HG03066 (cell line): ENCODE data around the gene PLGRKT.
"Not testable (repeated sequence)": the region's sequence is repeated elsewhere in the genome, so short reads cannot be mapped to it uniquely, and the experiment has no call there.

Experiments
- ATAC-seq: cut with Tn5 transposase; IDR thresholded peaks from one replicate; pipeline ENCODE4 v1.9.1; 2021; ENCODE audit warnings: low read depth; ENCODE audit not compliant: unreplicated experiment

The PLGRKT gene

DNA sequence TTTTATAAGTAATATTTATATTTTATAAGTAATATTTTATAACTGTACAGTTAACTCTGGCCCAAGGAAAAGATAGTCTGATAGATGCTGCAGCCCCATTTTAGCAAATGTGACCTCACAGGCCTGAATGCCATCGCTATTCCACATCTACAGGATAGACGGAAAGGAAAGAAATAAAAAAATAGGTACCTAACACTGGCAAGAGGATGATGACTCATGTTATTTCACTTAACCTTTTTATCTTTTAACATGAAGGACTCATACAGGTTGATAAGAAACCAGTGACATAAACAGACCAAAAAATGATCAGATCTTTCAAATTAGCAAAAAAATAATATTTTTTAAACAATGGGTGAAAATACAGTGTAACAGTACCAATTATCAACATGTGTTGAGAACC lies 15.3 kb upstream of the PLGRKT start:
- no peak for ATAC-seq

DNA sequence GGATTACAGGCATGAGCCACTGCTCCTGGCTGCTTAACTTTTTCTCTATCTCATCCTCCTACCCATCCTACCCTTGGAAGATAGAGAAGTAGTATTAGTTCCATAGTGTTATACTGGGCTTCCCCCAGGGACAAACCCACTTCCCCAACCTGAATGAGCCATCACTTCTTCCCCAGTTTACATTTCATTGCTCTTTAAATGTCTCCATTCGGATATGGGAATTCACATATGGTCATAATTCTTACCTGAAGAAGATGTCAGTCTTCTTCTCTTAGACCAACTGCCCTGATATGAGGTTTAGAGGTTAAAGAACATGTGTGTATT lies 14.5 kb upstream of the PLGRKT start:
- ATAC-seq: no peak

DNA sequence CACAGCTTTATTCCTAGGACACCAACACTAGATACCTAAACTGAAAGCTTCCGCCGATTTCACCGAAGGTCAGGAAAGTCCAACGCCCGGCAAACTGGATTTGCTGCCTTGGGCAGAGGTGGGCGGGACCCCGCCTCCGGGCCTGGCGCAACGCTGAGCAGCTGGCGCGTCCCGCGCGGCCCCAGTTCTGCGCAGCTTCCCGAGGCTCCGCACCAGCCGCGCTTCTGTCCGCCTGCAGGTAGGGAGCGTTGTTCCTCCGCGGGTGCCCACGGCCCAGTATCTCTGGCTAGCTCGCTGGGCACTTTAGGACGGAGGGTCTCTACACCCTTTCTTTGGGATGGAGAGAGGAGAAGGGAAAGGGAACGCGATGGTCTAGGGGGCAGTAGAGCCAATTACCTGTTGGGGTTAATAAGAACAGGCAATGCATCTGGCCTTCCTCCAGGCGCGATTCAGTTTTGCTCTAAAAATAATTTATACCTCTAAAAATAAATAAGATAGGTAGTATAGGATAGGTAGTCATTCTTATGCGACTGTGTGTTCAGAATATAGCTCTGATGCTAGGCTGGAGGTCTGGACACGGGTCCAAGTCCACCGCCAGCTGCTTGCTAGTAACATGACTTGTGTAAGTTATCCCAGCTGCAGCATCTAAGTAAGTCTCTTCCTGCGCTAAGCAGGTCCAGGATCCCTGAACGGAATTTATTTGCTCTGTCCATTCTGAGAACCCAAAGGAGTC lies 12.8 kb upstream of the PLGRKT start, which contains the start of gene CD274:
Gene CD274, plus strand, starts transcription at position 184 of the 733 bp plus-strand sequence. CDS start 5,572 bp downstream, outside the sequence.
- ATAC-seq: peak; percentile 52

DNA sequence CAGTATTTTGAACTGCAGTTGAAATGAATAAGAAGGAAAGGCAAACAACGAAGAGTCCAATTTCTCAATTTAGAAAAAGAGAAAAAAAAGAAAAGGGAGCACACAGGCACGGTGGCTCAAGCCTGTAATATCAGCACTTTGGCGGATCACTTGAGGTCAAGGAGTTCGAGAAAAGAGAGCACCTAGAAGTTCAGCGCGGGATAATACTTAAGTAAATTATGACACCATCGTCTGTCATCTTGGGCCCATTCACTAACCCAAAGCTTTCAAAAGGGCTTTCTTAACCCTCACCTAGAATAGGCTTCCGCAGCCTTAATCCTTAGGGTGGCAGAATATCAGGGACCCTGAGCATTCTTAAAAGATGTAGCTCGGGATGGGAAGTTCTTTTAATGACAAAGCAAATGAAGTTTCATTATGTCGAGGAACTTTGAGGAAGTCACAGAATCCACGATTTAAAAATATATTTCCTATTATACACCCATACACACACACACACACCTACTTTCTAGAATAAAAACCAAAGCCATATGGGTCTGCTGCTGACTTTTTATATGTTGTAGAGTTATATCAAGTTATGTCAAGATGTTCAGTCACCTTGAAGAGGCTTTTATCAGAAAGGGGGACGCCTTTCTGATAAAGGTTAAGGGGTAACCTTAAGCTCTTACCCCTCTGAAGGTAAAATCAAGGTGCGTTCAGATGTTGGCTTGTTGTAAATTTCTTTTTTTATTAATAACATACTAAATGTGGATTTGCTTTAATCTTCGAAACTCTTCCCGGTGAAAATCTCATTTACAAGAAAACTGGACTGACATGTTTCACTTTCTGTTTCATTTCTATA lies 12.0 kb upstream of the PLGRKT start:
- no peak for ATAC-seq

DNA sequence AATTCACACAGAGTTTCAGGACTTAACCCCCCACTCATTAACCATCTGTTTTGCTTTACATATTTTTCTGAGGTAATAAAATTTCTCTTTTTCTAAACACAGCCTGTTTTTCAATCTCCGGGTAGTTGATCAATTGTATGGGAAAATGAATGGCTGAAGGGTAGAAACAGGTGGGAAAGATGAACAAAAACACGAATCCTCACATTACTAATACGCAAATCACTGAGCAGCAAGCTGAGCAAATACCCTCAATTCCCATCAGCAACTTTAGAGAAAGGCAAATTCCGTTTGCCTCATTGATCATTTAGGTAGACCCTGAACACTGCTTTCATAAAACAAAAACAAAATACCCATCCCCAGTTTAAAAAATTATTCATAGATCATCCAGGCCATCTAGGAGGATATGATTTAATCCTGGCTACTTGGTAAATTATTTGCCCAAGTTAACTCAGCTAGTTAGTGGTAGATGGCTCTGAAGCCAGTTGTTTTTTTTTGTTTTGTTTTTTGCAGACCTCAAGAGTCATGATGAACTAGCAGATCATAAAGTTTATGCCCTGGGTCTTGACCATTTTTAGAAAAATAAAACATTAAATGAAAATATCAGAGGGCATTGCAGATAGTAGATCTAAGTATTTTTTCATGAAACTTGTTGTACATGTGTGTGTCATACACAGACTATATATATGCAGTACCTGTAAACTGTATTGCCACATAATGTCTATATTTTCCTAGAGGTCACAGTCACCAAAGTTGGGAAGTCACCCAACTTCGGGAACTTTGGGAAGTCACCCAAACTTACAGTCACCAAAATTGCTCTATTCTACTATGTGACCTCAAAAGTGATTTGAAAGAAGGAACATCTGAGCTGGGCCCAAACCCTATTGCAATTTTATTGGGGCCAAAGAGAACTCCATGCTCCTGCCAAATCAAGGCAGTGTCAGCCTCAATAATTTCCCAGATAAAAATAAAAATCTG lies 11.0 kb upstream of the PLGRKT start:
- ATAC-seq: no peak

DNA sequence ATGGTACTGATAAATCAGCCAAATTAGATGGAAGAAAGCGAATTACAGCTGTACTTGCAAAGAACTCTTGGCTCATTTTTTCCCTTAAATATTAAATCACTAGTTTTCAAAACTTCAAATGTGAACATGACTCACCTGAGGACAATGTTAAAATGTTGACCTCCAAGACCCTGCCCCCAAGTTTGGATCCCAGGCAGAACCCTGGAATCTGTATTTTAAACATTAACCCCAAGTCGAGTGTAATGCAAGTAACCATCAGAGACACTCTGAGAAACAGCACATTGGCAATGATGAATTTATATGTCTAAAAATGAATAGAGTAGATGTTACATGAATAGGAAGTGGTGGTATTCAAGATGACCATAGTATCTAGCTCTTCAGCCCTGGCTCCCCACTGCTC lies 10.3 kb upstream of the PLGRKT start:
- no peak for ATAC-seq

DNA sequence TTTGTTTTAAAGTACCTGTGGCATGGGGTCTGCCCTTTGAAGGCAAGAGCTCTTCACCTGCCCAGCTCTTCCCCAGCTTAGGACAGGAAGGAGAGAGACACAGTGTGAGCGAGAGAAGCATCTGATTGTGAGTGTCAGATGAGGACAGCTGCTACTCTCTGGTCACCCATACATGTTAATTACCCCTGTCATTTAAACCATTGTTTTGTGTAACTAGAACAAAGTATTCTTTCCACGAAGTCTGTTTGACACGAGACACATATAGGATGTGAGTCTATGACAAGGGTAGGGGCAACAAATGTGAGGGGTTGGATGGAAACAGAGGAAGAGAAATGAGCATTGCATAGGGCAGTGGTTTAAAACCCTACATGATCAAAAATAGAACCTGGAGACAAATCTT lies 9.6 kb upstream of the PLGRKT start:
- ATAC-seq: no peak

DNA sequence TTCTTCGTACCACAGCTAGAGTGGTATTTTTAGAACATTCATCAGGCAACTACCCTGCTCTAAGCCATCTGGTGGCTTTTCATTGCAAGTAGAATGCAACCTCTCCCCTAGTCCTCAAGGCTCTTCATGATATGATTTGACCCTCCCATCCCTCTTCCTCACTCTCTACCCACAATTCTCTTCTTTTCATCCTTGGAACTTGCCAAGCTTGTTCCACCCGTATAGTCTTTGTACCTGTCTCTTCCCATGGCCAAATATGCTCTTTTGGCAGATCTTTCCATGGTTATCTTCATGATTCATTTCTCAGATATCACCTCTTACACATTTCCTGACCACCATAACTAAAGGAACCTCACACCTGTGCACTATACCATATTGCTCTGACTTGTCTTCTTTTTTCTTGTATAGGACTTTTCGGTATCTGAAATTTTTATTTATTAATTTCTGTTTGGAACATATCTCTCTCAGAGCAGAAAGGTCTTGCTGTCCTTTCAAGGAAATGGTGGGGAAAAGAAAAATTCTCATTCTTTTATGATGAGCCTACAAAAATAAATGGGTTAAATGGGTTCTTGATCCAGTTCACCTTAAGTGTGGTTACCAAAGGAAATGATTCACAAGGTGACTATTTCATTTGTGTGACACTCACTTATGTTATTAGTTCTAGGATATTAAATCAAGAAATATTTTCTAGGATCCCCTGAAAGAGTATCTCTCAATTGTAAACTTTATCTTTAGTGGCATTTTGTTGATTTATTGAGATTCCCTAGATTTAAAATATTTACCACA lies 8.9 kb upstream of the PLGRKT start:
- no peak for ATAC-seq

DNA sequence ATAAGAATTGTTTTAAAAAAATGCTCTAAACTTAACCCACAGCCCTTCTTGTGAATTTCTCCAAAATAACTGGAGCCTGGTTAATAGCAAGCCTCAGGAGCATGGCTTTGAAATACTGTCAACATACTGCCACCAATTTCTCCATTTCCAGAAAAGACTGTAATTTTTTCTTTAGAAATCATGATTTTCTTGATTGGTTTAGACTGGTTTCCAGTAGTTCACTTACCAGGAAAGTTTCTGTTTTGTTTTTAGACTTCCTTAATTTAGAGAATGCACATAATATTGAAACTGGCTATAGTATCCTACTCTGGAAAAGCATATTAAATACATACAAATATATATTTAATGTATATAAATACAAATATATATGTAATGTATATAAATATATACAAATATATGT lies 8.2 kb upstream of the PLGRKT start:
- no peak for ATAC-seq

DNA sequence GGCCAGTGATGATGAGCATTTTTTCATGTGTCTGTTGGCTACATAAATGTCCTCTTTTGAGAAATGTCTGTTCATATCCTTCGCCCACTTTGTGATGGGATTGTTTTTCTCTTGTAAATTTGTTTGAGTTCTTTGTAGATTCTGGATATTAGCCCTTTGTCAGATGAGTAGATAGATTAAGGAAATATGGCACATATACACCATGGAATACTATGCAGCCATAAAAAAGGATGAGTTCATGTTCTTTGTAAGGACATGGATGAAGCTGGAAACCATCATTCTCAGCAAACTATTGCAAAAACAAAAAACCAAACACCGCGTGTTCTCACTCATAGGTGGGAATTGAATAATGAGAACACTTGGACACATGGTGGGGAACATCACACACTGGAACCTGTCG lies 7.4 kb upstream of the PLGRKT start:
- ATAC-seq: not testable (repeated sequence)

DNA sequence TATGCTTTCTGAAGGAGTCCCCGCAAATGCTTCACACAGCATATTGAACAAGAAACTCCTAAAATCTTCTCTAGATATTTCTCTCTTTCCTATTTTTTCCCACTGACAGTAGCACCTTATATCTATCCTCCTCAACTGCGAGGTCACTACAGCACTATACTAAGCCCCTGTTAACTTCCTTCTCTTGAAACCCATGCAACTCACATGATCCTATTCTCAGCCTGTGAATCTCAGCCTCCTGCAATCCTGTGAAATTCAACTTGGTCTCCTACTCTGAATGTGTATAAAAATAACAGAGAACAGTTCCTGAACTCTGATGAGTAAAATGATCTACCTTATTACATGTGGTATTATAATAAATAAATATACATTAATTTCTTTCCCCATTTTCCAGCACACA lies 6.1 kb upstream of the PLGRKT start:
- ATAC-seq: no peak

DNA sequence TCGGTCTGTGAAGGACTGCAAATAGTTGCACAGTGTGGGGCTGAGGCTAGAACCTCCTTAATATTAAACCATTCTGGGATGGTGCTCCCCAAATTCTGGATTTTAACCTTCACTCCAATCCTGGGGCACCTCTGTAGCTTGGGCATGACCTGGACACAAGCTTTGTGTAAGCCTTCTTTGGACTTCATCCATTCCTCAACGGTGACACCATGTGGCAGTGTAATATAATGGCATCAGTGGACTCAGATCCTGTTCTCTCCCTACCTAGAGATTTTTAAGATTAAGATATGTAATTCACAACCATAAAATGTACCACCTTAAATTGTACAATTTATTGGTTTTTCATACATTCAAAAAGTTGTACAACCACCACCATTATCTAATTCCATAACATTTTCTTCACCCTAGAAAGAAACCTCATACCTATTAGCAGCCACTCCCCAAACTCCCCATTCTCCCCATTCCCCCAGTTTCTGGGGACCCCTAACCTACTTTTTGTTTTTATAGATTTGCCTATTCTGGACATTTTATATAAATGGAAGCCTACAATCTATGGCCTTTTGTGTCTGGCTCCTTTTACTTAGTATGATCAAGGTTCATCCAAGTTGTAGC lies 4.8 kb upstream of the PLGRKT start:
- no peak for ATAC-seq

DNA sequence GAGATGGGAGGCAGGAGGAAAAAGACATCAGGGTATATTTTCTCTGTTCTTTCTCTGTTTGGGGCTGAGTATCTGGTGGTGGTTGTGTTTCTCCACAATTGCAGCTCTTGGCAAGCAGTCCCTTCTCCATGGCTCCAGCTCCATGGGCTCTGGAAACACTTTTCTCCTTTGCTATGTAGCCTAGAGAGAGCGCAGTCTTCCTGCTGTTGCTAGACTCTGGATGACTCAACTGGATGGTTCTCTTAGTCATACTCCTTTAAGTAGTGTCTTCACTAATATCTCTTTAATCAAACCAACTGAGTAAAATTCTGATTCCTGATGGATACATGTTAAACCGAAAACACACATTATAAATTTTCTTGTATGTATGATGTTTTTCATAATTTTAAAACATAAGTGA lies 3.3 kb upstream of the PLGRKT start:
- no peak for ATAC-seq

DNA sequence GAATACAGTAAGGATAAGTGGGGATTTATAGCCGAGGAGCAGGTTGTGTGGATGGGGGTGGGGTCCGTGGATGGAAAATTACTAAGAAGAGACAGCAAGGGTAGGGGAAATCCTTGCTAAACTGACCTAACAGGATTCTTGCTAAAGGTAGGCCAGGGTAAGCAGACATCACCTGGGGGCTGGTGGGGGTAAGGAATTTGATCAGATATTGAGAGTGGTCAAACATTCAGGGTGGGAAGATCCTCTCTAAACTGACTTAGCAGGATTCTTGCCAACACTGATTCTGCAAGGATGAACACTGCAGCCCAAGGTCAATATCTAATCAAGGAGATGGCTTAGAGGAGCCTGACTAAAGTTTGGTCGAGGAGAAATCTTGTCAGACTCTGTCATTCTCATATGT lies 2.7 kb upstream of the PLGRKT start:
- ATAC-seq: no peak

DNA sequence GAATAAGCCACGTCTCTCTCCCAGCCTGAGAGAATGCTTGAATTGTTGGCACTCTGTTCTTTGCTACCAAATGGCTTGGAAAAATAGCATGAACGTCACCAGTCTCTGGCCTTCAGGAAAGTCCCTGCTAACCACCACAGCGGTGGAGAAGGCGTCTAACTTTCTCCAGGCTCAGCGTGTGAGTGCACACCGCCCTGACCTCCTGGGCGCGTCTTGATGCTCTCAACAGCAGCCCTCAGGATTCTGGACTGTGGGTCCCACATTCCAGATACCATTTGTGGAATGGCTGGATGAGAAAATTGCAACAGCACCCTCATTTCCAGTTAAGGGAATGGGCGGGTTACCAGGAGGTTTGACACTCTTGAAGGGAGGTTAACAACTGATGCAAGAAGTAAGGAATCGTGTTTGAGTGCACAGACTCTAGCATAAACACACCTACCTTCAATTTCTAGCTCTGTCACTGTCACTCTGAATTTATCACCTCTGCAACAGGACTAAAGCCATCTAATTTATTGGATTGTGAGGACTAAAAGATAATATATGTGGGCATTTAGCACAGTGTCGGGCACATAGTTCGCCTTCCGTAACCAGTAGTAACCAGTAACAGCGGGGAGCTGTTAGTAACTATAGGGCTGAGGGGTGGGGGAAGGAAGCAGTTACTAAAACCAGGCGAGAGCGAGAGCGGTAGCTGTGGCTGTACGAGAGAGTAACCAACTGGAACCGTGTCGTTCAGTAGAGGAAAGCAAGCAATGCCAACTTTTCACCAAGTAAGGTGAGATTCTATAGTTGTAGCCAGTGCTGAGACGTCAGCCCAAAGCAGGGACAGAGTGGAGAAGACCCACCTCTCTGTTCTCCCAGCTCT lies 807 bp upstream of the PLGRKT start:
- ATAC-seq: peak; percentile 58

DNA sequence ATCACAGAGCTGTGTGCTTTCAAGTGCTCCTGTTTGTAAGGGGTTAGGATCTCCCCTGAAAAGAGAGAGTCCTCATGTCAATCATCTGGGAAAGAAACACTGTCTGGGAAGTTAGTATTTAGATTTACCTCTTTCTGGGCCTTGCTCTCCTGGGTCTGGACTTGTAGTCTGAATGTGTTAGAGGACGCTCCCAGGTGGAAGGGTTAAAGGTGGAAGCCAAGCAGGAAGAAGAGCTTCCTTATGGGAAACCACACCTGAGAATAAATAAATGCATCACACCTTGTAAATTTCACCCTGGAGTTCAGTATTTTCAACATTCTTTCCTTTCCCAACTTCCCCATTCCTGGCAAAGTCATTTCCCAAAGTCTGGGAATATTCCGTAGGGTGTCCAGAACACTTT lies 1.3 kb downstream of the PLGRKT start:
- ATAC-seq: no peak

DNA sequence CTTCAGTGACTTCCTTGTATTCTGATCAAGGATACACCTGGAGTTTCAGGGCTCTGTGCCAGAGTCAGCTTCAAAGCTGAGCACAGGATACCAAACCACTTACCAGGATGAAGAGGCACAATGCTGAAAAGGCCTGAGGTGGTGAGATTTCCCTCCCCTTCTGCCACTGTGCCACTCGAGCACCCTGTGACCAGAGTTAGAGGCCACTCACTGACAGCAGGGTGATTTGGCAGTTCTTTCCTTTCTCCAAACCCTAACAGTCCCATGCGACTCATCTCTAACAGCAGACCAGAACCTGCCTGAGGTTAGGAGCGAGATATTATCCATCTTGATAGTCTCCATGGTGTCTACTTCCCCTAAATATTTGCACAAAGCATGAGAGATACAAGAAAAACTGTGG lies 1.8 kb downstream of the PLGRKT start:
- no peak for ATAC-seq

DNA sequence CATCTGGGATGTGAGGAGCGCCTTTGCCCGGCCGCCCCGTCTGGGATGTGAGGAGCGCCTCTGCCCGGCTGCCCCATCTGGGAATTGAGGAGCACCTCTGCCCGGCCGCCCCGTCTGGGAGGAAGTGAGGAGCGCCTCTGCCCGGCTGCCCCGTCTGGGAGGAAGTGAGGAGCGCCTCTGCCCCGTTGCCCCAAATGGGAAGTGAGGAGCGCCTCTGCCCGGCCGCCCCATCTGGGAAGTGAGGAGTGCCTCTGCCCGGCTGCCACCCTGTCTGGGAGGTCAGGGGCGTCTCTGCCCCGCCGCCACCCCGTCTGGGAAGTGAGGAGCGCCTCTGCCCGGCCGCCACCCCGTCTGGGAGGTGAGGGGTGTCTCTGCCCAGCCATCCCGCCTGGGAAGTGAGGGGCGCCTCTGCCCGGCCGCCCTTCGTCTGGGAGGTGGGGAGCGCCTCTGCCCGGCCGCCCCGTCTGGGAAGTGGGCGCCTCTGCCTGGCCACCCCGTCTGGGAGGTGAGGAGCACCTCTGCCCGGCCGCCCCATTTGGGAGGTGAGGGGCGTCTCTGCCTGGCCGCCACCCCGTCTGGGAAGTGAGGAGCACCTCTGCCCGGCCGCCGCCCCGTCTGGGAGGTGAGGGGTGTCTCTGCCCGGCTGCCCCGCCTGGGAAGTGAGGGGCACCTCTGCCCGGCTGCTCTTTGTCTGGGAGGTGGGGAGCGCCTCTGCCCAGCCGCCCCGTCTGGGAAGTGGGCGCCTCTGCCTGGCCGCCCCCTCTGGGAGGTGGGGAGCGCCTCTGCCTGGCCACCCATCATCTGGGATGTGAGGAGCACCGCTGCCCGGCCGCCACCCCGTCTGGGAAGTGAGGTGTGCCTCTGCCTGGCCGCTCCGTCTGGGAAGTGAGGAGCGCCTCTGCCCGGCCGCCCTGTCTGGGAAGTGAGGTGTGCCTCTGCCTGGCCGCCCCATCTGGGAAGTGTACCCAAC lies 3.6 kb downstream of the PLGRKT start:
- not testable (repeated sequence) for ATAC-seq
